M059J (cell line): ENCODE results near the gene HEXD. TPM values are rescaled to one million over a fixed set of nuclear protein-coding genes. Genes with fewer than 3 reads are reported as not detected.

Experiments
- DNase-seq: peaks from one replicate; pipeline ENCODE4 v3.0.0-alpha.2; 2012; ENCODE audit warnings: low read depth
- total RNA-seq: library from RNA; depleted of rRNA; stranded (reverse); fragments of >200 nt; shearing (Covaris generic); gene quantifications from 2 replicates; pipeline ENCODE4 v1.2.3, GENCODE V29; 2014

Gene HEXD
- total RNA-seq, 1 experiment from 2014 or later = 7.3 TPM

- DNase-seq = no peak
Measured at GRCh38 chr17:82415336-82415735, 2.8 kb upstream of the HEXD start.

DNA sequence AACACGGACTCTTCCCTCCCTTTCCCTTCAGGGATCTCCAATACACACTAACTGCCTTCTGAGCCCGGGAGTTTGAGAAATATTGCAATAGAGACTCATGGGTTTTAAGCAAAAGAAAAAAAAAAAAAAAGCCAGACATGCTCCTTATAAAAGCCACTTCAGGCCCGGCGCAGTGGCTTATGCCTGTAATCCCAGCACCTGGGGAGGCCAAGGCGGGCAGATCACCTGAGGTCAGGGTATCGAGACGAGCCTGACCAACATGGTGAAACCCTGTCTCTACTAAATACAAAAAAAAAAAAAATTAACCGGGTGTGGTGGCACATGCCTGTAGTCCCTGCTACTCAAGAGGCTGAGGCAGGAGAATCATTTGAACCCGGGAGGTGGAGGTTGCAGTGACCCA is 2.4 kb upstream of the HEXD start:
- no peak for DNase-seq

- DNase-seq = no peak
Measured at GRCh38 chr17:82416264-82416663, 1.9 kb upstream of the HEXD start.

- DNase-seq = no peak
Measured at GRCh38 chr17:82416771-82417170, 1.4 kb upstream of the HEXD start.

- DNase-seq = peak; percentile 34
Measured at GRCh38 chr17:82419540-82419939, 1.4 kb downstream of the HEXD start.

DNA sequence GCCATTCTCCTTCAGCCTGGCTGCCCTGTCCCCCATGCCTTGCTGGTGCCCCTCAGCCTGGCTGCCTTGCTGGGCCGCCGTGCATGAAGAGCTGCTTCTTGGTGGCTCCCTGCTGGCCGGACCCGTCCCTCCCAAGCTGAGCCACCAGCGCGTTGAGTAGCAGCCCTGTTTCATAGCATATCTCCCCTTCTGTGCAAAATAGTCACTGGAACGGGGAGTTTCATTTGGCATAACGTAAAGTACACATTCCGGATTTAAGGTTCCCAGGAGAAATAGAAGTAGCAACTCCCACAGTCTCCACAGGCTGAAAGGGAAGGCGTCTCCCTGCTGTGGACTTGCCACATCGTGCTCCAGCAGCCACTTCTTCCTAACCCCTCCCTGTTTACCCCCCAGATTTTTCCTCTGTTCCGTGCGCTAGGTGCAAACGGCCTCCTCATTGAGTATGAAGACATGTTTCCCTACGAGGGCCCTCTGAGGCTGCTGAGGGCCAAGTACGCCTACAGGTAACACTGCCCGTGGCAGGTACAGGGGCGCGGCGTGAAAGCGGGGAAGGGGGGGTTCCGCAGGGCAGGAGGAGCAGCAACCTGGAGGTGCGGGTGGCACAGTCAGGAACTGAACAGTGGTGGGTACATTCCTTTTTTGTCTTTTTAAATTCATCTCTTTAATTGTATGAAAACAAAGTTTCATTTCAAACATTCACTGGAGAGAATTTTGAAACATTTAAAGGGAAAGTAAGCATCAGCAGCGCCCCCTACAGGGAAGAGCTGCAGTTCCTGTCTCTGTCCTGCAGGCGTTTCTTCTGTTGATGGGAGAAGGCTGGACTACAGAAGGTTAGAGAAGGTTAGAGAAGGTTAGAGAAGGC is 6.1 kb downstream of the HEXD start:
- peak; percentile 31 for DNase-seq

GRCh38 chr17:82424863-82425159 is 6.7 kb downstream of the HEXD start:
- DNase-seq = no peak

- DNase-seq = no peak
Measured at GRCh38 chr17:82428546-82428945, 10.4 kb downstream of the HEXD start.

DNA sequence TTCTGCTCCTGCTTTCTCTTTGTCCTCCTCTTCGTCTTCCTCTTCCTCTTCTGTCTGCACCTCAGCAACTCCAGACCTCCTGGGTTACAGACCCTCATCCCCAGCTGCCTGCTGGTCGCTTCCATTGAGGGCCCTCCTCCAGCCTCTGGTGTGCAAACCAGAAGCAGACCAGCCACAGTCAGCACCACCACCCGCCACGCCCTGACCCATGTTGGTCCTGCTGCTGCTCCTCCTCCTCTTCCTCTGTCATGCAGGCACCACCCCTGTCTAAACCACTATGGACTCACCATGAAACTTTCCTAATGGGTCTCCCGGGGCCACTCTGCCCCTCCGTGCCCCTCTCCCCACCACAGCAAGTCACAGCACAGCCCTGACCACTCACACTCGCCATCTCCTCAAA is 11.7 kb downstream of the HEXD start:
- DNase-seq = no peak

GRCh38 chr17:82432017-82432416 is 13.9 kb downstream of the HEXD start:
- no peak for DNase-seq

- DNase-seq = no peak
Measured at GRCh38 chr17:82433560-82434215, 15.5 kb downstream of the HEXD start.

- no peak for DNase-seq
Measured at GRCh38 chr17:82434216-82434565, 16.0 kb downstream of the HEXD start.

DNA sequence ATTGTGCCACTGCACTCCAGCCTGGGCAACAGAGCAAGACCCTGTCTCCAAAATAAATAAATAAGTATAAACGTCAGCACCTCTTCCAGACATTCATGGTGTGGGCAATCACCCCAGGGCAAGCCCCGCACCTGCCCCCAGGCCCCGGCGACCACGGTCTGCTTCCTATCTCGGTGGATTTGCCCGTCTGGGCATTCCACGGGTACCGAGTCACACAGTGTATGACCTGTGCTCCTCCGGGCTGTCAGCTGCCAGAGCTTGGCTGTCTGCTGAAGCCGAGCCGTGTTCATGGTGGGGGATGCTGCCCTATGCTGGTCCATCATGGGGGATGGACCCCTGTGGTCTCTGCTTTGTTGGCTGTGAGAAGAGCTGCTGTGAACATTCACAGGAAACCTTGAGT is 17.0 kb downstream of the HEXD start:
- peak; percentile 53 for DNase-seq

GRCh38 chr17:82435601-82436583 is 17.7 kb downstream of the HEXD start:
- DNase-seq = no peak

DNA sequence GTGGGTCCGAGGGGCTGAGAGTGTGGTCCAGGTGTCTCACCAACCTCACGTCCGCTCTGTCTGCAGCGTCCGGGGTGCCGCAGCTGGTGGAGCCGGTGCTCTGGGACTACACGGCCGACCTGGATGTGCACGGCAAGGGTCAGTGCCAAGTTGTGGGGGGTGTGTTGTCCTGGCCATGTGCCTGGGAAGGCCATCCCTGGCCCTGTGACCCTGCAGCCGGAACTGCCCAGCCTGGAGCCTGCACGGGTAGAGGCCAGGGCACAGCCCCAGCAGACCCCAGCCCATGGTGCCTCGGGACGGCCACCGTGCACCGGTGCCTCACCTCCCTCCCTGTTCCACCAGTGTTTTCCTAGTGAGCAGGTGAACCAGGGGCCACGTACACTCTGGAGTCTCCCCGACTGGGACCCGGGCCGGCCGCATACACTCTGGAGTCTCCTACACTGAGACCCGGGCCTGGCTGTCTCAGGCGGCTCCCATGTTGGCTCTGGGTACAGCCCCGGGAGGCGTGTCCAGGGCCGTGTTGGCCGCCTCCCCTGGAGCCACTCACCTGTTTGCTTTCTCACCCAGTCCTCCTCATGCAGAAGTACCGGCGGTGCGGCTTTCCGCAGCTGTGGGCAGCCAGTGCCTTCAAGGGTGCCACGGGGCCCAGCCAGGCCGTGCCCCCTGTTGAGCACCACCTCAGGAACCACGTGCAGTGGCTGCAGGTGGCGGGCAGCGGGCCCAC is 18.6 kb downstream of the HEXD start:
- DNase-seq = no peak

DNA sequence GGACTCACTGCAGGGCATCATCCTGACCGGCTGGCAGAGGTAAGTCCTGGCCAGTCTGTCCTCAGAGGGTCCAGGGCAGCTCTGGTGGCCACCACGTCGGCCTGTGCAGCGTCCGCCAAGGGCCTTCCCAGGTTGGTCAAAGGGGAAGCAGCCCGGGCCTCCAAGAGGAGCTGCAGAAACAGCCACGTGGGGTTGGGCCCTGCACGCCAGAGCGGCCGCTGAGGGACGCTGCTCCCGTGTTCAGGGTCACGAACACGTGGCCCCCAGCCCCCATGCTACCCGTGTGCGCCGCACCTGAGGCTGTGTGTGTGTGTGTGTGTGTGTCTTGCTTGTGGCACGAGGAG is 19.1 kb downstream of the HEXD start:
- no peak for DNase-seq

GRCh38 chr17:82438401-82439193 is 20.4 kb downstream of the HEXD start:
- DNase-seq = no peak

GRCh38 chr17:82439194-82439828 is 21.2 kb downstream of the HEXD start:
- no peak for DNase-seq

DNA sequence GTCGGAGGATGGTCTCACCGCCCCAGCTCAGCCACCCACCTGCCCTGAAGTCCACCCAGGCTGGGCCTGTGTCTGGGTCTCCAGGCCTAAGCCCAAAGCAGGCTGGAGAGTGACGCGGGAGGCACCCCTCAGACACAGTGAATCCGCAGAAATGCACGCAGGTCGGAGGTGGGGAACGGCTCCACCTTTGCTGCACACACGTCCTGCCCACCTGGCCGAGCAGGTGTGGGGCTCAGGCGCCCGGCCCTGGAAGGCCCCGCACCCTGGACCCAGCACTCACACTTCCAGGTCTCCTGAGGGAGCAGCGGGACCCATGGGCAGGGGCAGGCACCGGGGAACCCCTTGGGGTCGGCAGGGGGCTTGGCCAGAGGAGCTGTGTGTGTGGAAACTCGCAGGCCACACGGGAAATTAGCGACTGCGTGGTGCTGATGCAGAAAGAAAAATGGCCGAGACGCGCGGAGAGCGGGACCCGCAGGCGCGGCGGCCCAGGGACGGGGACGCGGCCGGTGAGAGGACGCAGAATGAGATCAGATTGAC is 21.8 kb downstream of the HEXD start:
- no peak for DNase-seq

- no peak for DNase-seq
Measured at GRCh38 chr17:82440469-82440981, 22.4 kb downstream of the HEXD start.
